IPS DF 6.9 (cell line): ENCODE measurements around the gene GTSE1.

Experiments used
- DNase-seq: peaks from one replicate; pipeline ENCODE4 v3.0.0-alpha.2; 2013; ENCODE audit warnings: low read depth, low spot score
- H3K27ac ChIP-seq: one replicate; pipeline ENCODE4 v1.5.1; 2013; ENCODE audit warnings: low read length, control low read depth
- H3K27me3 ChIP-seq: 2 replicates; pipeline ENCODE4 v1.6.1; 2013; ENCODE audit warnings: mild to moderate bottlenecking, low read length; ENCODE audit not compliant: control insufficient read depth, insufficient read depth
- H3K36me3 ChIP-seq: 2 replicates; pipeline ENCODE4 v1.6.1; 2013; ENCODE audit warnings: low read length; ENCODE audit not compliant: control insufficient read depth, insufficient read depth
- H3K4me1 ChIP-seq: 2 replicates; pipeline ENCODE4 v1.6.1; 2013; ENCODE audit warnings: low read length; ENCODE audit not compliant: control insufficient read depth, insufficient read depth
- H3K4me3 ChIP-seq: 2 replicates; pipeline ENCODE4 v1.5.1; 2013; ENCODE audit warnings: mild to moderate bottlenecking, low read length
- H3K9me3 ChIP-seq: 2 replicates; pipeline ENCODE4 v1.6.1; 2013; ENCODE audit warnings: low read length, inconsistent platforms; ENCODE audit not compliant: control insufficient read depth, insufficient read depth
- WGBS: extraction: QIAGEN DNeasy Blood & Tissue Kit; methylation state at CpG from one replicate; pipeline ENCODE4 v1.1.7; 2013; ENCODE audit warnings: mixed read lengths, missing lambda C conversion rate; ENCODE audit not compliant: insufficient read length, insufficient coverage; 5-methylcytosine and 5-hydroxymethylcytosine counted together

Gene GTSE1

GRCh38 chr22:46351767-46352166 lies 55.1 kb downstream of the GTSE1 start:
- Histone ChIP-seq H3K27ac (no peak overlapping the region), H3K4me1 (no peaks in the 10 kb centered on the region; the same call in 1 of the 2 replicates), H3K36me3 (peaks cover 58% of the 10 kb centered on the region), H3K4me3 (no peak overlapping the region), H3K27me3 (no peaks in the 10 kb centered on the region), H3K9me3 (no peaks in the 10 kb centered on the region)
- no peak for DNase-seq
- WGBS = no CpG with 5 or more reads among the region's 23 CpGs

- Histone ChIP-seq H3K9me3 (no peaks in the 10 kb centered on the region), H3K4me3 (no peak overlapping the region), H3K4me1 (no peaks in the 10 kb centered on the region; the same call in 1 of the 2 replicates), H3K27ac (no peak overlapping the region), H3K27me3 (no peaks in the 10 kb centered on the region), H3K36me3 (peaks cover 57% of the 10 kb centered on the region)
- no peak for DNase-seq
- no CpG with 5 or more reads among the region's 10 CpGs for WGBS
Observed at GRCh38 chr22:46352276-46352675, 55.6 kb downstream of the GTSE1 start.

GRCh38 chr22:46352691-46353386 lies 56.2 kb downstream of the GTSE1 start:
- no peak for DNase-seq
- no peak overlapping the region for H3K27ac ChIP-seq

GRCh38 chr22:46353483-46354105 lies 56.9 kb downstream of the GTSE1 start:
- no peak for DNase-seq
- H3K27me3 ChIP-seq = no peaks in the 10 kb centered on the region
- H3K4me1 ChIP-seq = no peaks in the 10 kb centered on the region; the same call in 1 of the 2 replicates
- no CpG with 5 or more reads among the region's 8 CpGs for WGBS
- peaks cover 48% of the 10 kb centered on the region for H3K36me3 ChIP-seq
- H3K9me3 ChIP-seq = no peaks in the 10 kb centered on the region
- H3K27ac ChIP-seq = no peak overlapping the region
- no peak overlapping the region for H3K4me3 ChIP-seq

More at GRCh38 chr22:46352691-46353386, 56.2 kb downstream of the GTSE1 start:
- WGBS = no CpG with 5 or more reads among the region's 20 CpGs
- Histone ChIP-seq H3K4me1 (no peaks in the 10 kb centered on the region; the same call in 1 of the 2 replicates), H3K4me3 (no peak overlapping the region), H3K27me3 (no peaks in the 10 kb centered on the region), H3K9me3 (no peaks in the 10 kb centered on the region), H3K36me3 (peaks cover 54% of the 10 kb centered on the region)

- WGBS = no CpG with 5 or more reads among the region's 21 CpGs
- Histone ChIP-seq H3K4me3 (no peak overlapping the region), H3K9me3 (no peaks in the 10 kb centered on the region), H3K27me3 (no peaks in the 10 kb centered on the region), H3K36me3 (peaks cover 44% of the 10 kb centered on the region), H3K27ac (no peak overlapping the region), H3K4me1 (no peaks in the 10 kb centered on the region; the same call in 1 of the 2 replicates)
- no peak for DNase-seq
Observed at GRCh38 chr22:46354176-46354992, 57.7 kb downstream of the GTSE1 start.

GRCh38 chr22:46354993-46355305 lies 58.3 kb downstream of the GTSE1 start:
- no peak for DNase-seq
- Histone ChIP-seq H3K4me3 (no peak overlapping the region), H3K27ac (no peak overlapping the region), H3K27me3 (no peaks in the 10 kb centered on the region), H3K36me3 (peaks cover 42% of the 10 kb centered on the region), H3K4me1 (no peaks in the 10 kb centered on the region; the same call in 1 of the 2 replicates), H3K9me3 (no peaks in the 10 kb centered on the region)
- no CpG with 5 or more reads among the region's 7 CpGs for WGBS

- Histone ChIP-seq H3K27ac (no peak overlapping the region), H3K4me3 (no peak overlapping the region), H3K27me3 (no peaks in the 10 kb centered on the region), H3K36me3 (peaks cover 41% of the 10 kb centered on the region), H3K4me1 (no peaks in the 10 kb centered on the region; the same call in 1 of the 2 replicates), H3K9me3 (no peaks in the 10 kb centered on the region)
- whole genome bisulfite sequencing = no CpG with 5 or more reads among the region's 22 CpGs
- no peak for DNase-seq
Observed at GRCh38 chr22:46355369-46355995, 58.8 kb downstream of the GTSE1 start.

GRCh38 chr22:46355996-46356471 lies 59.4 kb downstream of the GTSE1 start:
- WGBS = no CpG with 5 or more reads among the region's 12 CpGs
- Histone ChIP-seq H3K9me3 (no peaks in the 10 kb centered on the region), H3K27me3 (no peaks in the 10 kb centered on the region), H3K36me3 (peaks cover 35% of the 10 kb centered on the region), H3K4me3 (no peak overlapping the region), H3K27ac (no peak overlapping the region), H3K4me1 (no peaks in the 10 kb centered on the region)
- no peak for DNase-seq

- H3K27ac ChIP-seq = no peak overlapping the region
- no peaks in the 10 kb centered on the region for H3K4me1 ChIP-seq
- no peaks in the 10 kb centered on the region for H3K27me3 ChIP-seq
- peaks cover 28% of the 10 kb centered on the region for H3K36me3 ChIP-seq
- no peak for DNase-seq
- WGBS = no CpG with 5 or more reads among the region's 23 CpGs
- no peaks in the 10 kb centered on the region for H3K9me3 ChIP-seq
- no peak overlapping the region for H3K4me3 ChIP-seq
Observed at GRCh38 chr22:46356496-46357480, 60.1 kb downstream of the GTSE1 start.
